Stimulated activated CD8-positive, alpha-beta memory T cell treated with anti-CD3 and anti-CD28 coated beads, Interleukin-7, amount 100 ng/mL, for 1 hour (primary cell): Measurements from ENCODE around the gene ERCC5.

Source experiments
- DNase-seq, 2 donors: peaks; one replicate each; pipeline ENCODE4 v3.0.0-alpha.2; 2020; ENCODE audit warnings: low read depth in 2 of 2

ERCC5 gene

GRCh38 chr13:102881819-102882686 is 36.2 kb downstream of the ERCC5 start:
- no peak for DNase-seq

GRCh38 chr13:102892503-102892902 is 46.7 kb downstream of the ERCC5 start:
- no peak for DNase-seq

- DNase-seq, result no peak
Measured at GRCh38 chr13:102897371-102898138, 51.7 kb downstream of the ERCC5 start.

GRCh38 chr13:102900193-102900608 is 54.4 kb downstream of the ERCC5 start:
- DNase-seq, result no peak

GRCh38 chr13:102901056-102901455 is 55.2 kb downstream of the ERCC5 start:
- DNase-seq, result no peak

GRCh38 chr13:102901615-102902305 is 55.9 kb downstream of the ERCC5 start:
- no peak for DNase-seq

GRCh38 chr13:102902789-102903347 is 57.0 kb downstream of the ERCC5 start:
- no peak for DNase-seq

GRCh38 chr13:102903659-102904407 is 58.0 kb downstream of the ERCC5 start:
- DNase-seq, result no peak

GRCh38 chr13:102904408-102904862 is 58.6 kb downstream of the ERCC5 start:
- no peak for DNase-seq

- DNase-seq, result no peak
Measured at GRCh38 chr13:102905905-102906771, 60.3 kb downstream of the ERCC5 start.

- DNase-seq, result no peak
Measured at GRCh38 chr13:102907016-102907756, 61.4 kb downstream of the ERCC5 start.

- DNase-seq, result no peak
Measured at GRCh38 chr13:102907886-102908515, 62.2 kb downstream of the ERCC5 start.

GRCh38 chr13:102909971-102910370 is 64.1 kb downstream of the ERCC5 start:
- DNase-seq, result no peak

- no peak for DNase-seq
Measured at GRCh38 chr13:102911336-102911735, 65.5 kb downstream of the ERCC5 start.

GRCh38 chr13:102912599-102912998 is 66.8 kb downstream of the ERCC5 start:
- DNase-seq, result no peak

GRCh38 chr13:102913914-102914313 is 68.1 kb downstream of the ERCC5 start:
- no peak for DNase-seq

GRCh38 chr13:102914339-102914930 is 68.6 kb downstream of the ERCC5 start:
- DNase-seq, result no peak

GRCh38 chr13:102915393-102915930 is 69.6 kb downstream of the ERCC5 start:
- no peak for DNase-seq
